Panc1 (cell line): ENCODE measurements around the gene NR1H4.

Source experiments
- POLR2AphosphoS5 ChIP-seq: IDR thresholded peaks from 2 replicates; pipeline ENCODE4 v1.6.1; 2012; ENCODE audit warnings: mild to moderate bottlenecking, low read depth, low read length, moderate library complexity
- REST ChIP-seq, 2 experiments: IDR thresholded peaks; 2 replicates each; pipeline ENCODE4 v1.6.1; 2011 to 2012; ENCODE audit warnings: low read depth in 2 of 2, control low read depth in 1 of 2, low read length in 1 of 2, mild to moderate bottlenecking in 1 of 2, moderate library complexity in 1 of 2; ENCODE audit not compliant: insufficient read depth in 1 of 2
- SIN3A ChIP-seq: IDR thresholded peaks from 2 replicates; pipeline ENCODE4 v1.6.1; 2012; ENCODE audit warnings: low read depth, mild to moderate bottlenecking, low read length, moderate library complexity, borderline replicate concordance; ENCODE audit not compliant: insufficient read depth
- TF ChIP-seq, protein P1 (sequence below): fragments of 450-650 bp; IDR thresholded peaks from 2 replicates; pipeline ENCODE4 v1.5.1; 2017; ENCODE audit warnings: mild to moderate bottlenecking

- TF ChIP-seq, protein P1, sequence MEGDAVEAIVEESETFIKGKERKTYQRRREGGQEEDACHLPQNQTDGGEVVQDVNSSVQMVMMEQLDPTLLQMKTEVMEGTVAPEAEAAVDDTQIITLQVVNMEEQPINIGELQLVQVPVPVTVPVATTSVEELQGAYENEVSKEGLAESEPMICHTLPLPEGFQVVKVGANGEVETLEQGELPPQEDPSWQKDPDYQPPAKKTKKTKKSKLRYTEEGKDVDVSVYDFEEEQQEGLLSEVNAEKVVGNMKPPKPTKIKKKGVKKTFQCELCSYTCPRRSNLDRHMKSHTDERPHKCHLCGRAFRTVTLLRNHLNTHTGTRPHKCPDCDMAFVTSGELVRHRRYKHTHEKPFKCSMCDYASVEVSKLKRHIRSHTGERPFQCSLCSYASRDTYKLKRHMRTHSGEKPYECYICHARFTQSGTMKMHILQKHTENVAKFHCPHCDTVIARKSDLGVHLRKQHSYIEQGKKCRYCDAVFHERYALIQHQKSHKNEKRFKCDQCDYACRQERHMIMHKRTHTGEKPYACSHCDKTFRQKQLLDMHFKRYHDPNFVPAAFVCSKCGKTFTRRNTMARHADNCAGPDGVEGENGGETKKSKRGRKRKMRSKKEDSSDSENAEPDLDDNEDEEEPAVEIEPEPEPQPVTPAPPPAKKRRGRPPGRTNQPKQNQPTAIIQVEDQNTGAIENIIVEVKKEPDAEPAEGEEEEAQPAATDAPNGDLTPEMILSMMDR: no peak
- TF ChIP-seq REST (IDR thresholded peaks at IDR 0.05; ENCODE audit: insufficient read depth in 1 of 2, low read depth in 2 of 2, low read length in 1 of 2): no peak
- TF ChIP-seq POLR2AphosphoS5: no peak
- no peak for TF ChIP-seq SIN3A
Observed at GRCh38 chr12:100433701-100434100, 40.0 kb upstream of the NR1H4 start.
